ENCODE measurements around the gene TSSK6. TPM values are rescaled to one million over a fixed set of nuclear protein-coding genes. Genes with fewer than 3 reads are reported as not detected.
A peak's percentile ranks its signal among the peaks of the same experiment; 100 is the strongest.

TSSK6 gene
- total RNA-seq, 4 donors from 2014 or later, result 0.33 to 3.7 (median 1.5) TPM

DNA sequence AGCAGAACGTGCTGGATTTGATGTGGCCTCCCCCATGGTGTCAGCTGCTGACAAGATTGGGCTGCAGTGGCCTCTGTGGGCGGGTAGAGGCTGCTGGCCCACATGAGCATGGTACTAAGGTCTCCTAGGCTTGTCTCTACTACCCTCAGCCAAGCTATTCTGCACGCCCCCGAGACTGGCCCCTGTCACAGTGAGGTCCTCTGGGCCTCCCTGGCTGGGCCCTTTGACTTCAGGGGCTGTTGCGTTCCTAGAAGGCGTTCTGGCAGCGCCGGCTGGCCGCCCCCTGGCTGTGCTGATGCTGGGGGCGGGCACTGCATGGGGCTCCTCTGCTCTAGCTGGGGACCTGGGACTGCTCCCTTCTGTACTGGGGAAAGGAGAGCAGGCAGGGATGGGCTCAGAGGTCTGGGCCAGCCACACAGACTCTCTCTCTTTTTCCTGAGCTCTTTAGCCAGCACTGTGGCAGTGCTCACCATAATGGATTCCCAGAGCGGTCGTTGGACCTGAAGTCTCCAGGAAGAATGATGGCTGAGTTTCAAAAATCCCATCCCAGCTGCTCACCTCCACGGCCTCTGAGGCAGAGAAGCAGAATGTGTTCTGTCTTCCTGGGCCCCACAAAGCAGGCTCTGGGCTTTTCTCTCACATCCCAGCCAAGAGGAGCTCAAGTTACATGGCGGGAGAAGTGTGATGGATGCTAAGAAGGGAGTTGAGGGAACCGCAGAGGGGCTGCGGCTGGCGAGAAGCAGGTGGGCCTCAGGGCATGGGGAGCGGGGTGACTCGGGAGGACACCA is 32.3 kb downstream of the TSSK6 start:
- no peak overlapping the region for H3K27ac ChIP-seq (replicated peaks in 1 of 4)
- intact Hi-C loops (cut with DNase I), result loop anchor here (10.0 kb wide), 1 partner anchor 68 kb away; no protein-coding TSS in a partner anchor

DNA sequence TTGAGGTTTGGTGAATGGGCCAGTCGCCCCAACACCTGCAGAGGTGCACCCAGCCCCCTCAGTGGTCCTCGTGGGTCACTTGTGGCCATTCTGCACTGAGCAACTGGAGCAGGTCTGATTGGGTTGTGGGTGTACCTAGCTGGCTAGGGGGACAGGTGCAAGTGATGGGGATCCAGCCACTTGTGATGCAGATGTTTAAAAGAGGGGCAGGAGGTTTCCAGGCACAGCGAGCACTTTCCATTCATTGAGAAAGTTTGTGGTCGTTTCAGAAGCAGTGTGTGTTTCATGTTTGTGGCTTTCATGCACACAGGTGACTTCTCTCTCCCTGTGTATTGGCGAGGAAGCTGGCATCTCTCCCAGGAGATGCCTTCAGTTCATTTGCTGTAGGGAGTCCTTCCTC is 34.7 kb downstream of the TSSK6 start:
- intact Hi-C loops (cut with DNase I), result loop anchor here (10.0 kb wide), 1 partner anchor 66 kb away; no protein-coding TSS in a partner anchor
- DNase-seq (ENCODE audit: extremely low spot score), result no peak
- no peaks in the 10 kb centered on the region for H3K9me3 ChIP-seq
- peaks cover 11 to 32% (median 27%) of the 10 kb centered on the region in 4 donors for H3K4me1 ChIP-seq
- TF ChIP-seq EP300 (IDR thresholded peaks at IDR 0.05) (no peak), POLR2A (IDR thresholded peaks at IDR 0.05; ENCODE audit: low read depth) (no peak), POLR2AphosphoS5 (IDR thresholded peaks at IDR 0.05) (no peak)
- TF ChIP-seq, protein P1, sequence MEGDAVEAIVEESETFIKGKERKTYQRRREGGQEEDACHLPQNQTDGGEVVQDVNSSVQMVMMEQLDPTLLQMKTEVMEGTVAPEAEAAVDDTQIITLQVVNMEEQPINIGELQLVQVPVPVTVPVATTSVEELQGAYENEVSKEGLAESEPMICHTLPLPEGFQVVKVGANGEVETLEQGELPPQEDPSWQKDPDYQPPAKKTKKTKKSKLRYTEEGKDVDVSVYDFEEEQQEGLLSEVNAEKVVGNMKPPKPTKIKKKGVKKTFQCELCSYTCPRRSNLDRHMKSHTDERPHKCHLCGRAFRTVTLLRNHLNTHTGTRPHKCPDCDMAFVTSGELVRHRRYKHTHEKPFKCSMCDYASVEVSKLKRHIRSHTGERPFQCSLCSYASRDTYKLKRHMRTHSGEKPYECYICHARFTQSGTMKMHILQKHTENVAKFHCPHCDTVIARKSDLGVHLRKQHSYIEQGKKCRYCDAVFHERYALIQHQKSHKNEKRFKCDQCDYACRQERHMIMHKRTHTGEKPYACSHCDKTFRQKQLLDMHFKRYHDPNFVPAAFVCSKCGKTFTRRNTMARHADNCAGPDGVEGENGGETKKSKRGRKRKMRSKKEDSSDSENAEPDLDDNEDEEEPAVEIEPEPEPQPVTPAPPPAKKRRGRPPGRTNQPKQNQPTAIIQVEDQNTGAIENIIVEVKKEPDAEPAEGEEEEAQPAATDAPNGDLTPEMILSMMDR (IDR thresholded peaks at IDR 0.05), result no peak
- no peak overlapping the region for H3K4me3 ChIP-seq
- no peak overlapping the region for H3K27ac ChIP-seq (replicated peaks in 1 of 4)
- WGBS, result 66% methylated on average over 4 of the region's 5 CpGs
- peaks cover 0 to 27% (median 12%) of the 10 kb centered on the region in 4 donors for H3K36me3 ChIP-seq
- H3K27me3 ChIP-seq, result no peaks in the 10 kb centered on the region

More for the DNA sequence above, 32.3 kb downstream of the TSSK6 start:
- DNase-seq (ENCODE audit: extremely low spot score), result no peak
- H3K27me3 ChIP-seq, result no peaks in the 10 kb centered on the region
- H3K4me1 ChIP-seq, result peaks cover 15 to 34% (median 32%) of the 10 kb centered on the region in 4 donors
- H3K4me3 ChIP-seq, result no peak overlapping the region
- 75% methylated on average over 14 of the region's 19 CpGs for WGBS
- peaks cover 0 to 27% (median 8%) of the 10 kb centered on the region in 4 donors for H3K36me3 ChIP-seq
- TF ChIP-seq EP300 (IDR thresholded peaks at IDR 0.05) (no peak), POLR2AphosphoS5 (IDR thresholded peaks at IDR 0.05) (no peak), POLR2A (IDR thresholded peaks at IDR 0.05; ENCODE audit: low read depth) (no peak)
- TF ChIP-seq, protein P1 (IDR thresholded peaks at IDR 0.05), result no peak
- H3K9me3 ChIP-seq, result no peaks in the 10 kb centered on the region

DNA sequence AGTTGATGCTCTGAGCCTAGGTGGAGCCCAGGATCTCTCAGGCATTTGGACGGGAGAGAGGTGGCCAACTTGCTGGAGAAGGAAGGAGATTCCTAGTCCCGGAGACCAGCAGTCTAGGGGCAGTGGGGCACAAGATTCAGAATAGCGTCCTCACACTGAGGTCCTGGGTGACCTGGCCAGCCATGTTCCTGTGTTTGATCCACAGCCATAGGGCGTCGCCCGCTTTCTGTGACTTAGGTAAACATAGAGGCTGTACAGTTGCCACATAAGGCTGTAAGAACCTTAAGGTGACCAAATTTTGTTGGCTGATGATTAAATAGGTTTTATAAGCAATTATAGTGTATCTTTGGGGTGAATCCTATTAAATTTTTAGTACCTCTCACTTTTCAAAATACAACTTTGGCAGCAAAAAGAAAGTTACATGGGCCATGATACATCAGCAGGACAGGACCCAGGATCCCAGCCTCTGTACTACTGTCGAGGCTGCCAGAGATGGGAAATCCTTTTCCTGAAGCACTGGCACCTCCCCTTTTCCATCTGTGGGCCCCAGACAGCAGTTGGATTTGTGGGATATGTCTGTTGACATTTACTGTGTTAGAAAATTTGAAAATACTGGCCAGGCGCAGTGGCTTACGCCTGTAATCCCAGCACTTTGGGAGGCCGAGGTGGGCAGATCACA is 37.5 kb downstream of the TSSK6 start:
- Histone ChIP-seq H3K36me3 (peaks cover 4 to 30% (median 22%) of the 10 kb centered on the region in 4 donors), H3K4me1 (peaks cover 6 to 31% (median 27%) of the 10 kb centered on the region in 4 donors), H3K27me3 (no peaks in the 10 kb centered on the region), H3K27ac (replicated peaks in 1 of 4) (no peak overlapping the region), H3K9me3 (no peaks in the 10 kb centered on the region), H3K4me3 (no peak overlapping the region)
- 90% methylated on average over 10 of the region's 10 CpGs for WGBS
- DNase-seq (ENCODE audit: extremely low spot score), result no peak
- intact Hi-C loops (cut with DNase I), result no loop called here
- TF ChIP-seq, protein P1 (IDR thresholded peaks at IDR 0.05), result no peak
- TF ChIP-seq EP300 (IDR thresholded peaks at IDR 0.05) (no peak), POLR2AphosphoS5 (IDR thresholded peaks at IDR 0.05) (no peak), POLR2A (IDR thresholded peaks at IDR 0.05; ENCODE audit: low read depth) (no peak)

DNA sequence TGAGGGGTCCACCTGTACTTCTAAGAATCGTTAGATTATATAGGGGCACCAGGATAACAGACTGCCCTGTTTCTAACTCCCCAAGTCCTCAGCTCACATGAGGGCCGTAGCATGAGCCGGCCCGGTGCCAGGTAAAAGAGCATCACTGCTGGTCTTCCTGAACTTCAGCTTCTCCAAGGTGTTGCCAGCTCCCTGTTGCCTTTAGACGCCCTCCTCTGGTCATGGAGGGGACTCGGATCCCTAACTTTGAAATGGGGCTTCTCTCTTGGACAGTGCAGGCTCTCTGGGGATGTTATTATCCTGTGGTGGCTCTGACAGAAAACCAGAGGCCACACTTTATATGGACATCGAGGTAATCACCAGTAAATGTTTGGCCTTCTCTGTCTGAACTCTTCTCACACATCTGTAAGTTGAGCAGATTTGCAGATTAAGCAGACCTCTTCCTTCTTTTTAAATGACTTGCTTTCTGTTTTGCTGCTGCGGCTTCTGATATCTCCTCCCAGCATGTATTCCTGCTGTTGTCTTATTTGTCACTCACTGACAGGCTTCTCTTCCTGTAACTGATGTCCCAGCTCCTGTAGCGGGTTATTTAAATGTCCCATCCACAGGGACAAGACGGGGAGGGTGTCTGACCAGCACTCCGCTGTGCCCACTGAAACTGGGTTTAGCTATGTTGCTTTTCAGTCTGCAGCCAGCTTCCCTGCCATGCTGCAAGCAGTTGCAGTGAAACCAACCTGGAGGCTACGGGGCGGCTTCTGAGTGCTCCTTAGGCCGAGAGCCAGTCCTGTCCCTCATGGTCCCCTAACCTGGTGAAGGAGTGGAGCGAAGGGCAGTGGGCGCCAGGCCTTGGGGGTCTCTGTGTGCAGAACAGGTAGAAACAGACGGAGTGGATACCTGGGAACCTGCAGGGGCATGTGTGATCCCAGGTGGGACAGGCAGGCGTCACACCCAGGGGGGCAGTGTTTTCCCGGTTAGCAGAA is 39.2 kb downstream of the TSSK6 start:
- TF ChIP-seq, protein P1 (IDR thresholded peaks at IDR 0.05), result peak in 2 of 3 experiments; percentile 16 to 30
- no peak for TF ChIP-seq EP300 (IDR thresholded peaks at IDR 0.05)
- no peak for DNase-seq (ENCODE audit: extremely low spot score)
- H3K27ac ChIP-seq (replicated peaks in 1 of 4), result no peak overlapping the region
- H3K9me3 ChIP-seq, result no peaks in the 10 kb centered on the region
- no peak overlapping the region for H3K4me3 ChIP-seq
- intact Hi-C loops (cut with DNase I), result no loop called here
- peaks cover 6 to 32% (median 26%) of the 10 kb centered on the region in 4 donors for H3K4me1 ChIP-seq
- peaks cover 4 to 29% (median 23%) of the 10 kb centered on the region in 4 donors for H3K36me3 ChIP-seq
- WGBS, result 71% methylated on average over 16 of the region's 19 CpGs
- no peaks in the 10 kb centered on the region for H3K27me3 ChIP-seq

Data from esophagus muscularis mucosa (tissue), 4 donors.